OCI-LY1 (cell line): ENCODE results near the gene ENTPD1.
"Not testable (repeated sequence)": the region's sequence is repeated elsewhere in the genome, so short reads cannot be mapped to it uniquely, and the experiment has no call there.

Source experiments
- H2AFZ ChIP-seq: fragments of 200-600 bp; sonication (generic), shearing (Covaris generic); 2 replicates; pipeline ENCODE4 v1.6.0; 2014; ENCODE audit warnings: antibody characterized with exemption, mild to moderate bottlenecking, low read length
- H3F3A ChIP-seq: fragments of 200-600 bp; sonication (generic), shearing (Covaris generic); 2 replicates; pipeline ENCODE4 v1.6.0; 2014; ENCODE audit warnings: mild to moderate bottlenecking, antibody characterized with exemption, low read length, moderate library complexity; ENCODE audit not compliant: insufficient read depth
- H3K27ac ChIP-seq: fragments of 200-600 bp; sonication (generic); 2 replicates; pipeline ENCODE4 v1.5.1; 2014; ENCODE audit warnings: low read length, mixed run types, mild to moderate bottlenecking, low read depth; ENCODE audit not compliant: poor library complexity, severe bottlenecking
- H3K27me3 ChIP-seq: fragments of 200-600 bp; sonication (generic); 2 replicates; pipeline ENCODE4 v1.6.0; 2014; ENCODE audit warnings: antibody characterized with exemption, mild to moderate bottlenecking, low read length, moderate library complexity; ENCODE audit not compliant: insufficient read depth
- H3K36me3 ChIP-seq: fragments of 200-600 bp; sonication (generic); 2 replicates; pipeline ENCODE4 v1.6.1; 2014; ENCODE audit warnings: mild to moderate bottlenecking, antibody characterized with exemption, low read length, moderate library complexity, mixed read lengths; ENCODE audit not compliant: insufficient read depth
- H3K4me1 ChIP-seq: fragments of 200-600 bp; sonication (generic); 2 replicates; pipeline ENCODE4 v1.5.1; 2014; ENCODE audit warnings: mild to moderate bottlenecking, low read length, moderate library complexity; ENCODE audit not compliant: insufficient read depth, severe bottlenecking
- H3K4me2 ChIP-seq: fragments of 200-600 bp; sonication (generic), shearing (Covaris generic); 2 replicates; pipeline ENCODE4 v1.6.1; 2014; ENCODE audit warnings: low read length
- H3K4me3 ChIP-seq: fragments of 200-600 bp; sonication (generic); 2 replicates; pipeline ENCODE4 v1.5.1; 2014; ENCODE audit warnings: low read length, low read depth, mild to moderate bottlenecking, mixed read lengths; ENCODE audit not compliant: poor library complexity, severe bottlenecking
- H3K79me2 ChIP-seq: fragments of 200-600 bp; shearing (Covaris generic); 2 replicates; pipeline ENCODE4 v1.6.1; 2016; ENCODE audit warnings: mixed run types, low read length, mixed read lengths; ENCODE audit not compliant: insufficient read depth
- H3K9ac ChIP-seq: fragments of 200-600 bp; sonication (generic), shearing (Covaris generic); 2 replicates; pipeline ENCODE4 v1.6.1; 2014; ENCODE audit warnings: mild to moderate bottlenecking, low read length, mixed read lengths
- H3K9me2 ChIP-seq: fragments of 200-600 bp; sonication (generic), shearing (Covaris generic); 2 replicates; pipeline ENCODE4 v1.6.1; 2014; ENCODE audit warnings: low read depth, mild to moderate bottlenecking, low read length, mixed read lengths
- H3K9me3 ChIP-seq: fragments of 200-600 bp; shearing (Covaris generic); 2 replicates; pipeline ENCODE4 v1.6.1; 2014; ENCODE audit warnings: low read length, mixed read lengths
- H4K20me1 ChIP-seq: fragments of 200-600 bp; sonication (generic), shearing (Covaris generic); 2 replicates; pipeline ENCODE4 v1.6.0; 2016; ENCODE audit warnings: mild to moderate bottlenecking, low read length; ENCODE audit not compliant: insufficient read depth
- CTCF ChIP-seq: fragments of 200-600 bp; sonication (generic), shearing (Covaris generic); IDR thresholded peaks from 2 replicates; pipeline ENCODE4 v1.5.1; 2017; ENCODE audit warnings: mild to moderate bottlenecking, antibody characterized with exemption, low read length, moderate library complexity, mixed read lengths
- EZH2 ChIP-seq: fragments of 200-600 bp; sonication (generic), shearing (Covaris generic); IDR thresholded peaks from 2 replicates; pipeline ENCODE4 v1.8.0; 2017; ENCODE audit warnings: borderline replicate concordance, mixed run types, mild to moderate bottlenecking, antibody characterized with exemption, low read length, moderate library complexity, mixed read lengths

Gene ENTPD1

DNA sequence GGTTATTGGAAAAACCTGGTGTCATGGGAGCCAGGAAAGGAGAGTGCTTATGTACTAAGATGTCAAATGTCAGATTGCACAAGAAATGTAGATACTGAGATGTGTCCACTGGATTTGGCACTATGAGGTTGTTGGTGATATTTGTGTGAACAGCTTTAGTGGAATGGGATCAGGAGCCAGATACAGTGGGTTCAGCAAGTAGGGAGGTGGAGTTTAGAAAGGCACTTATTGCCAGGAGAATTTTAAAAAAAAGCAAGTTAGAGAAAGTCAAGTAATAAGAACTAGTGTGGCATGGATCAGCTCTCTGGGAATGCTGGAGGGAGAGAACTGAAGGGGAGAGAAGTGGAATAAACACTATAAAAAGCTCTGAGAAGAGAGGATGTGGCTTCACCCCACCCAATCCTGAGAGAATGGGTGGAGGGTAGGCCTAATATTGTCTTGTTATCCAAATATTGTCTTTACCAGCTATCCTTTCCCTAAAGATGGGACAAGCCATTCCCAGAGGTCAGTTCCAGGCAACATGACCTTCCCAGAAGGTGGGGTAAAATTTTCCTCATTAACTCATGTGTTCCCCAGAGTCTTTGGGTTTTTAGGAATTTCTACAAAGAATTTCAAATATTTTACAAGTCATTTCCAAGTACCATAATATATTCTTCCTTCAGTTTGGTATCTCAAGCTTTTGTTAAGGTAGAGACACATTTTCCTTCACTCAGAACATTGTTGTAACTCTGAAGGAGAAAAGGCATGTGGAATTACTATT lies 42.3 kb downstream of the ENTPD1 start:
- H2AFZ ChIP-seq, result no peak overlapping the region
- H3K9me3 ChIP-seq, result no peaks in the 10 kb centered on the region
- no peak overlapping the region for H3K9ac ChIP-seq
- no peak for TF ChIP-seq CTCF
- TF ChIP-seq EZH2, result no peak
- H3K27me3 ChIP-seq, result no peaks in the 10 kb centered on the region
- H3K27ac ChIP-seq, result no peak overlapping the region
- no peak overlapping the region for H3K4me3 ChIP-seq
- no peak overlapping the region for H3K4me2 ChIP-seq
- no peaks in the 10 kb centered on the region for H3K79me2 ChIP-seq
- no peaks in the 10 kb centered on the region for H4K20me1 ChIP-seq
- H3K36me3 ChIP-seq, result no peaks in the 10 kb centered on the region
- no peaks in the 10 kb centered on the region for H3F3A ChIP-seq
- no peaks in the 10 kb centered on the region for H3K9me2 ChIP-seq
- H3K4me1 ChIP-seq, result no peaks in the 10 kb centered on the region

- H3K79me2 ChIP-seq, H3K9me2 ChIP-seq, H3K27ac ChIP-seq, H4K20me1 ChIP-seq, H2AFZ ChIP-seq, H3K9me3 ChIP-seq, H3K27me3 ChIP-seq, H3K4me3 ChIP-seq, H3K9ac ChIP-seq, H3K36me3 ChIP-seq, H3K4me1 ChIP-seq, H3F3A ChIP-seq, H3K4me2 ChIP-seq: not testable (repeated sequence)
Observed at GRCh38 chr10:95800286-95800685, 44.3 kb downstream of the ENTPD1 start.

DNA sequence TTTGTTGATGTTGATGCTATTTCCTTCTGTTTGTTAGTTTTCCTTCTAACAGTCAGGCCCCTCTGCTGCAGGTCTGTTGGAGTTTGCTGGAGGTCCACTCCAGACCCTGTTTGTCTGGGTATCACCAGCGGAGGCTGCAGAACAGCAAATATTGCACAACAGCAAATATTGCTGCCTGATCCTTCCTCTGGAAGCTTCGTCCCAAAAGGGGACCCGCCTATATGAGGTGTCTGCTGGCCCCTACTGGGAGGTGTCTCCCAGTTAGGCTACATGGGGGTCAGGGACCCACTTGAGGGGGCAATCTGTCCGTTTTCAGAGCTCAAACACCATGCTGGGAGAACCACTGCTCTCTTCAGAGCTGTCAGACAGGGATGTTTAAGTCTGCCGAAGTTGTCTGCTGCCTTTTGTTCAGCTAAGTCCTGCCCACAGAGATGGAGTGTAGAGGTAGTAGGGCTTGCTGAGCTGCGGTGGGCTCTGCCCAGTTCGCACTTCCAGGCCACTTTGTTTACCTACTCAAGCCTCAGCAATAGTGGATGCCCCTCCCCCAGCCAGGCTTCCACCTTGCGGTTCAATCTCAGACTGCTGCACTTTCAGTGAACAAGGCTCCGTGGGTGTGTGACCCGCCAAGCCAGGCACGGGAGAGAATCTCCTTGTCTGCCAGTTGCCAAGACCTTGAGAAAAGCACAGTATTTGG lies 50.9 kb downstream of the ENTPD1 start:
- not testable (repeated sequence) for H3K27ac ChIP-seq, H3K9me3 ChIP-seq, H2AFZ ChIP-seq, H3K27me3 ChIP-seq, H3K9ac ChIP-seq, H3K4me3 ChIP-seq, H3K4me1 ChIP-seq, H3K4me2 ChIP-seq, H3K36me3 ChIP-seq, H3K9me2 ChIP-seq, H4K20me1 ChIP-seq, H3F3A ChIP-seq, H3K79me2 ChIP-seq

GRCh38 chr10:95808705-95809308 lies 52.8 kb downstream of the ENTPD1 start:
- H3K79me2 ChIP-seq, H3K9me3 ChIP-seq, H3K4me2 ChIP-seq, H3K27ac ChIP-seq, H3K4me1 ChIP-seq, H2AFZ ChIP-seq, H3K36me3 ChIP-seq, H3K4me3 ChIP-seq, H4K20me1 ChIP-seq, H3K27me3 ChIP-seq, H3F3A ChIP-seq, H3K9me2 ChIP-seq, H3K9ac ChIP-seq: not testable (repeated sequence)
